Liver (tissue), 9 donors: ENCODE results near the gene MYO10. TPM values are rescaled to one million over a fixed set of nuclear protein-coding genes. Genes with fewer than 3 reads are reported as not detected.

Source experiments
- DNase-seq: peaks from one replicate; pipeline ENCODE4 v3.0.0-alpha.2; 2017; ENCODE audit warnings: low spot score
- H3K27ac ChIP-seq, 2 donors: one replicate each; pipeline ENCODE4 v1.7.0; 2013; ENCODE audit warnings: inconsistent platforms in 2 of 2, low read length in 2 of 2, control low read depth in 1 of 2, low read depth in 1 of 2, mild to moderate bottlenecking in 1 of 2
- H3K27me3 ChIP-seq, 4 donors: one replicate each; pipeline versions ENCODE4 v1.6.1 to v1.7.0; 2013; ENCODE audit warnings: low read length in 3 of 4, inconsistent platforms in 1 of 4, mild to moderate bottlenecking in 1 of 4, moderate library complexity in 1 of 4; ENCODE audit not compliant: control insufficient read depth in 4 of 4, insufficient read depth in 4 of 4
- H3K36me3 ChIP-seq, 4 donors: one replicate each; pipeline versions ENCODE4 v1.6.1 to v1.7.0; 2013; ENCODE audit warnings: low read length in 3 of 4, mild to moderate bottlenecking in 3 of 4, low read depth in 1 of 4, moderate library complexity in 1 of 4; ENCODE audit not compliant: control insufficient read depth in 4 of 4, insufficient read depth in 3 of 4
- H3K4me1 ChIP-seq, 4 donors: one replicate each; pipeline versions ENCODE4 v1.6.1 to v1.7.0; 2013; ENCODE audit warnings: low read length in 3 of 4, mild to moderate bottlenecking in 3 of 4, moderate library complexity in 1 of 4; ENCODE audit not compliant: control insufficient read depth in 4 of 4, insufficient read depth in 4 of 4
- H3K4me3 ChIP-seq, 3 donors: one replicate each; pipeline versions ENCODE4 v1.6.1 to v1.7.0; 2013; ENCODE audit warnings: low read length in 3 of 3, control low read depth in 1 of 3, low read depth in 1 of 3, mild to moderate bottlenecking in 1 of 3
- H3K9ac ChIP-seq, 2 donors: one replicate each; pipeline ENCODE4 v1.7.0; 2013; ENCODE audit warnings: low read length in 2 of 2, mild to moderate bottlenecking in 2 of 2, moderate library complexity in 2 of 2, control low read depth in 1 of 2, low read depth in 1 of 2
- H3K9me3 ChIP-seq, 4 donors: one replicate each; pipeline versions ENCODE4 v1.6.1 to v1.7.0; 2013; ENCODE audit warnings: low read length in 3 of 4; ENCODE audit not compliant: control insufficient read depth in 4 of 4
- ATF3 ChIP-seq: IDR thresholded peaks from 2 replicates; pipeline ENCODE4 v1.6.1; 2016; ENCODE audit warnings: antibody characterized with exemption
- CTCF ChIP-seq: fragments of 150-350 bp; IDR thresholded peaks from 2 replicates; pipeline ENCODE4 v1.5.1; 2017; ENCODE audit warnings: improper control_type of control experiment, low read depth, low read length; ENCODE audit not compliant: missing input control
- EGR1 ChIP-seq, 2 donors: IDR thresholded peaks; 2 replicates each; pipeline ENCODE4 v1.6.1; 2016 to 2018; ENCODE audit warnings: antibody characterized with exemption in 2 of 2, low read depth in 2 of 2
- FOXA1 ChIP-seq: IDR thresholded peaks from 2 replicates; pipeline ENCODE4 v1.6.1; 2016; ENCODE audit warnings: antibody characterized with exemption
- FOXA2 ChIP-seq: IDR thresholded peaks from 2 replicates; pipeline ENCODE4 v1.6.1; 2016; ENCODE audit warnings: antibody characterized with exemption
- GABPA ChIP-seq, 2 donors: IDR thresholded peaks in 1 of 2; conservative IDR thresholded peaks in 1 of 2; 2 replicates each; pipeline ENCODE4 v1.6.1; 2016; ENCODE audit warnings: antibody characterized with exemption in 2 of 2, mild to moderate bottlenecking in 1 of 2, moderate library complexity in 1 of 2
- HNF4A ChIP-seq, 2 donors: conservative IDR thresholded peaks; 2 replicates each; pipeline ENCODE4 v1.6.1; 2016; ENCODE audit warnings: antibody characterized with exemption in 2 of 2, mild to moderate bottlenecking in 2 of 2
- HNF4G ChIP-seq: IDR thresholded peaks from 2 replicates; pipeline ENCODE4 v1.6.1; 2016; ENCODE audit warnings: antibody characterized with exemption
- JUND ChIP-seq, 2 donors: IDR thresholded peaks; 2 replicates each; pipeline ENCODE4 v1.6.1; 2016; ENCODE audit warnings: antibody characterized with exemption in 2 of 2
- MAX ChIP-seq: IDR thresholded peaks from 2 replicates; pipeline ENCODE4 v1.6.1; 2016; ENCODE audit warnings: antibody characterized with exemption
- NR2F2 ChIP-seq: IDR thresholded peaks from 2 replicates; pipeline ENCODE4 v1.6.1; 2016; ENCODE audit warnings: antibody characterized with exemption
- RAD21 ChIP-seq, 2 donors: IDR thresholded peaks; 2 replicates each; pipeline ENCODE4 v1.6.1; 2016; ENCODE audit warnings: antibody characterized with exemption in 2 of 2, mild to moderate bottlenecking in 2 of 2
- REST ChIP-seq: IDR thresholded peaks from 2 replicates; pipeline ENCODE4 v1.6.1; 2016; ENCODE audit warnings: antibody characterized with exemption, mild to moderate bottlenecking
- RXRA ChIP-seq, 2 donors: IDR thresholded peaks; 2 replicates each; pipeline ENCODE4 v1.6.1; 2017 to 2018; ENCODE audit warnings: antibody characterized with exemption in 2 of 2, mild to moderate bottlenecking in 1 of 2
- TAF1 ChIP-seq: conservative IDR thresholded peaks from 2 replicates; pipeline ENCODE4 v1.6.1; 2016; ENCODE audit warnings: antibody characterized with exemption, mild to moderate bottlenecking
- YY1 ChIP-seq: IDR thresholded peaks from 2 replicates; pipeline ENCODE4 v1.6.1; 2016; ENCODE audit warnings: antibody characterized with exemption, mild to moderate bottlenecking
- ZBTB33 ChIP-seq: IDR thresholded peaks from 2 replicates; pipeline ENCODE4 v1.6.1; 2016; ENCODE audit warnings: antibody characterized with exemption
- WGBS: extraction: QIAGEN DNeasy Blood & Tissue Kit; methylation state at CpG from one replicate; pipeline ENCODE4 v1.1.7; 2013; 5-methylcytosine and 5-hydroxymethylcytosine counted together
- polyA plus RNA-seq, 2 donors: library from polyadenylated mRNA; stranded (reverse) in 1 of 2; unstranded in 1 of 2; fragments of 200-250 nt in 1 of 2; fragments of >200 nt in 1 of 2; fragmentation: Nextera tagmentation in 1 of 2; extraction: Ambion mirVana in 1 of 2; gene quantifications; one replicate each; pipeline versions ENCODE4 v1.2.1 to v1.2.3, GENCODE V29; 2013 to 2015
- total RNA-seq, 2 donors: library from RNA; depleted of rRNA; stranded (reverse); fragments of >200 nt; gene quantifications; one replicate each; pipeline ENCODE4 v1.2.3, GENCODE V29; 2014
- donor health status: healthy.
- donor health status: healthy.
- donor health status: healthy.
- donor health status: healthy.
- donor health status: healthy.

MYO10 gene
- total and polyA plus RNA-seq, 4 donors = 4.3 to 15.3 (median 7.1) TPM

GRCh38 chr5:16805486-16805885, 130.6 kb downstream of the MYO10 start:
- no peak overlapping the region for H3K4me3 ChIP-seq
- DNase-seq = no peak
- no peaks in the 10 kb centered on the region for H3K9me3 ChIP-seq
- peaks cover 0 to 2% (median 0%) of the 10 kb centered on the region in 4 donors for H3K27me3 ChIP-seq
- 85% methylated on average over 7 of the region's 7 CpGs for WGBS
- TF ChIP-seq HNF4A (conservative IDR thresholded peaks at IDR 0.05) (no peak), YY1 (no peak), TAF1 (no peak), CTCF (no peak), FOXA1 (no peak), REST (no peak), NR2F2 (no peak), GABPA (IDR thresholded peaks at IDR 0.05 in 1 of 2, conservative IDR thresholded peaks at IDR 0.05 in 1 of 2) (no peak), ATF3 (no peak)
- no peak overlapping the region for H3K9ac ChIP-seq
- H3K36me3 ChIP-seq = no peaks in the 10 kb centered on the region
- H3K27ac ChIP-seq = no peak overlapping the region
- H3K4me1 ChIP-seq = peaks cover 0 to 1% (median 0%) of the 10 kb centered on the region in 4 donors

GRCh38 chr5:16803831-16804230, 132.3 kb downstream of the MYO10 start:
- no peaks in the 10 kb centered on the region for H3K9me3 ChIP-seq

More at GRCh38 chr5:16803831-16804230, 132.3 kb downstream of the MYO10 start:
- H3K4me3 ChIP-seq = no peak overlapping the region
- no peak overlapping the region for H3K27ac ChIP-seq
- peaks cover 0 to 3% (median 0%) of the 10 kb centered on the region in 4 donors for H3K27me3 ChIP-seq
- no peak for DNase-seq
- H3K36me3 ChIP-seq = no peaks in the 10 kb centered on the region
- TF ChIP-seq REST (no peak), FOXA1 (no peak), ATF3 (no peak), ZBTB33 (no peak), NR2F2 (no peak), MAX (no peak), FOXA2 (no peak), HNF4G (no peak), HNF4A (conservative IDR thresholded peaks at IDR 0.05) (no peak), RXRA (IDR thresholded peaks at IDR 0.05) (no peak), EGR1 (IDR thresholded peaks at IDR 0.05; ENCODE audit: low read depth in 2 of 2) (no peak), RAD21 (IDR thresholded peaks at IDR 0.05) (no peak), TAF1 (no peak), JUND (IDR thresholded peaks at IDR 0.05) (no peak)
- H3K4me1 ChIP-seq = peaks cover 0 to 1% (median 0%) of the 10 kb centered on the region in 4 donors
- no peak overlapping the region for H3K9ac ChIP-seq
- 78% methylated on average over 9 of the region's 9 CpGs for WGBS
